HG03066 (cell line): ENCODE measurements around the gene PIGA.
A peak's percentile ranks its signal among the peaks of the same experiment; 100 is the strongest.

ENCODE experiments used
- ATAC-seq: cut with Tn5 transposase; IDR thresholded peaks from one replicate; pipeline ENCODE4 v1.9.1; 2021; ENCODE audit warnings: low read depth; ENCODE audit not compliant: unreplicated experiment

PIGA gene, protein sequence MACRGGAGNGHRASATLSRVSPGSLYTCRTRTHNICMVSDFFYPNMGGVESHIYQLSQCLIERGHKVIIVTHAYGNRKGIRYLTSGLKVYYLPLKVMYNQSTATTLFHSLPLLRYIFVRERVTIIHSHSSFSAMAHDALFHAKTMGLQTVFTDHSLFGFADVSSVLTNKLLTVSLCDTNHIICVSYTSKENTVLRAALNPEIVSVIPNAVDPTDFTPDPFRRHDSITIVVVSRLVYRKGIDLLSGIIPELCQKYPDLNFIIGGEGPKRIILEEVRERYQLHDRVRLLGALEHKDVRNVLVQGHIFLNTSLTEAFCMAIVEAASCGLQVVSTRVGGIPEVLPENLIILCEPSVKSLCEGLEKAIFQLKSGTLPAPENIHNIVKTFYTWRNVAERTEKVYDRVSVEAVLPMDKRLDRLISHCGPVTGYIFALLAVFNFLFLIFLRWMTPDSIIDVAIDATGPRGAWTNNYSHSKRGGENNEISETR

DNA sequence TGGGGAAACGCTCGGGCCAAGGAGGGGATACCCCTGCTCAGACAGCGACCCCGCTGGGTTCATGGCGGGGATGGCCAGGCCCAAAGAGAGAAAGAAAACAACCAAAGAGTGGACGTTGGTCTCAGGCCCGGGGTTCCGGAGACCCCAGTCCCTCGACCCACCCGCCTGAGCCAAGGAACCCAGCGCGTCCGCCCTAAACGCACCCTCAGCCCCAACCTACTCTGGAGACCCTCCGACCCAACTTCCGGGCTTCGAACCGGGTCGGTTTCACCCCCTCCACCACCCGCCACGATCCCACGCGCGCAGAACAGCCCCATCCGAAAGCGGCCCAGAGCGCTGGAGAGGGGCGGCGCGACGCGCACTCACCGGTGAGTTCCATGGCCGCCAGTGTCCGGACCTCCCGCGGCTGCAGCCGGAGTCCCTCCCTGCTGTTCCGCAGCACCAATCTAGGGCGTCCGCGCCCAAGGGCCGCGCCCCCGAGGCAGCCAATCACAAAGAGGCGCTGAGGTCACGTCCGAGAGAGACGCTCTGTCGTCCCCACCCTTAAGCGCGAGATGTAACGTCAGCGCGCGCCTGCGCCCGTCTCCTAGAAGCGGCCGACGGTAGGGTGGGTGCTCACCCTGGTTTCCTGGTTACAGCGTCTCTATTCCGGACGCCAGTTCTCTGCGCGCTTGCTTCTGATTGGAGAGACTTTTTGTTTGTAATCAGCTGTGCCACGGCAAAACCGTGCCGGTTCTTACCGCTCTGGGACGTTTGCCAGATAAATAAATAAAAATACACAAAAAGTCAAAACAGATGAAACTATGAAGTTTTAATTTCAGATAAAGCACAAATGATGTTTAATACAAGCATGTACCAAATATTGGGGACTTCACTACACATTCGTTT, at the start of gene PIGA:
TSS of gene PIGA (minus strand) at position 389 of the 888 bp plus-strand sequence. CDS start 3,593 bp downstream, outside the sequence.
- peak; percentile 98 for ATAC-seq

DNA sequence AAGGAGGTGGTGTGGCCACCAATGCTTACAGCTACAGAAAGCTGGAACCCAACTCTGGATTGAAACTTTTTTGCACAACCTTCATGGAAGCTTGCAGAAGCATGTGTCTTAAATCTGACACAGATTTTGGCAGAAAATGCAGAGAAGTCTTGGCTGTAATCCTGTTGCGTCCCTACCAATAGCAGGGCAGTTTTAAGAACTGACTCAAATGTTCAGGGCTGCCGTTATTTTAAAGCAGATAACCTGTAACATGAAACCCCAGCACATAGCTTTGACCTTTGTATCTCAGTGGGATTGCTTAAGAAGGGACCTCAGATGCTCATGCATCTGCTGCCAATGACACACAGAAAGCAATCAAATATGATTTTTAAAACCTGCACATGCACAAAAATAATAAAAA, 49.0 kb upstream of the PIGA start, which contains the start of gene VEGFD:
TSS of gene VEGFD (minus strand) at position 110 of the 400 bp plus-strand sequence. CDS start 467 bp downstream, outside the sequence.
- ATAC-seq, result no peak

DNA sequence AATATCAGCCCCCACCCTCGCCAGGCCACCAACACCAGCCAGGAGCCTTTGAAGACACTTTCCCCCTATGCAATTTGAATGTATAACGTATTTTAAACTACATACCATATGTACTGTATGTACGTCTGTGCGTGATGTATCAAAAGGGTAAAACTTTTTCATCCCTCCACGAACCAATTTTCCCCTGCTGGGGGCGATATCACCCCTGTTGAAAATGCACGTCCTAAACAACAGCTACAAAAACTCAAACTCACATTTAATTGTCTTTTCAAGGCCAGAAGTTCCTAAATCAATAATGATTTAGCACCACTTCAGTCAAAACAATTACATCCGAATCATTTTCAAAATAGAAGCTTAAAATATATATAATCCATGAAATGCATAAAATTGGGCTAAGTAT, 47.5 kb upstream of the PIGA start:
- ATAC-seq, result no peak

DNA sequence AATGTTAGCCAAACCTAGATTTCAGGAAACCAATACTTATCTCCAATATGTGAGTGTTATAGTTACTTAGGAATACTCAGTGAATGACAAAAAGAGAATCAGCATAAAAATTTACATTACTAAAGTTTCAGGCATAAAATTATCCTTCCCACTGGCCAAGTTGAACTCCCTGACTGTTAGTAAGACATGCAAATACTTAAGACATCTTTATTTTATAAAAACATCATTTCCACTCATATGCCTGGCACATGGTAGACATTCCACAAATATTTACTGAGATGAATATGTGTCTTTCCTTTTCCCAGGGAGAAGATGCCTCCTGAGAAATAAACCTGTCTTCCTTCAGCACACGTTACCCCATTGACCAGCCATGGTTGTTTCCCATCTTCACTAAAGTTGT, 41.6 kb upstream of the PIGA start:
- no peak for ATAC-seq

DNA sequence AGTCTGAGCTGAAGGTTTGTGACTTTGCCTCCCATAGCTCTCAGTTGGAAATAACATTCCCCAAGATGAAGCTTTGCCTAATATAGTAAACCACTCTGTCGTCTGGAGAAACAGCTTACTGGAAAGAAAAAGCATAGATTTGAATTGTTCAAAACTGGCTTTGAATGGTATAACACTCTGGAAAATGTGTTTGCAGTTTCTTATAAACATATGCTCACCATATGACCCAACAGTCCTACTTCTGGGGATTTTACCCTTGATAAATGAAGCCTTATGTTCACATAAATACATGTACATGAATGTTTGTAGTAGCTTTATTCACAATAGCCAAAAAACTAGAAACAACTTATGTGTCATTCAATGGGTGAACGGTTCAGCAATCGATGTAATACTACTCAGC, 38.7 kb upstream of the PIGA start:
- ATAC-seq, result no peak

DNA sequence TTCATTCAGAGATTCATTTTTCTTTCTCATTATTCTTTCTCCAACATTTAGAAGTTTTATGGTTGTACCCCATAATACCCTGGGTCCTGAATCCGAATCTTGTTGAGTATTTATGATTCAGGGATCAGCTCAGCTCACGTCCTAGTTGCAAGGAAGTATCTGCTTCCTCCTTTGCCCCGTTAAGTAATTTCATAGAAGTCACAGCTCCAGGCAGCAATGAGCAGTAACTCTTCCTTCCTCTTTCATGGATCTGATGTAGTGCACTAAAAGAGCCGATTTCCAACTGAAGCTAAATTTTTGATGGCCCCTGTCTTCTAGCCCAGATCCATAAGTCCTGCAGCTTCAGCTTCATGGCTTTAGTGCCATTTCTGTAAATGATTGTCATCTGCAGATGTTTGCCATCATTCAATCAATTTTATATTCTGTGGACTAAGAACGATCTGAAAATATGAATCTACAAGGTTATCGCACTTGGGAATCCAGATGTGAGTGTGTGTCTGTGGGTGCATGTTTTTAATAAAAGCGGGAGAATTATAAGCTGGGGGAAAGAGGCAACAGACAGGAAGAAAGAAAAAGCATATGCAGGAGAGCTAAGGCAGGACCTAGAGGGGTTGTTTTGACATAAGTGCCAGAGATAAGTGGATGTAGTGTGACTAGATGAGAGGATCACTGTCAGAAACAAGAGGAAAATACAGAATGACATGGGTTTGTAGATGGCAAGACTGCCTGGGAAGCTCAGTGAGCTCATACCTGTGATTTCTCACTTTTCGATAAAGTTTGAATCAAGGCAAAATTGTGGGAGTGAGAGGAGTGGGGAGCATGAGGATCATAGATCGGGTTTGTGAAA, 31.4 kb upstream of the PIGA start:
- ATAC-seq, result no peak

DNA sequence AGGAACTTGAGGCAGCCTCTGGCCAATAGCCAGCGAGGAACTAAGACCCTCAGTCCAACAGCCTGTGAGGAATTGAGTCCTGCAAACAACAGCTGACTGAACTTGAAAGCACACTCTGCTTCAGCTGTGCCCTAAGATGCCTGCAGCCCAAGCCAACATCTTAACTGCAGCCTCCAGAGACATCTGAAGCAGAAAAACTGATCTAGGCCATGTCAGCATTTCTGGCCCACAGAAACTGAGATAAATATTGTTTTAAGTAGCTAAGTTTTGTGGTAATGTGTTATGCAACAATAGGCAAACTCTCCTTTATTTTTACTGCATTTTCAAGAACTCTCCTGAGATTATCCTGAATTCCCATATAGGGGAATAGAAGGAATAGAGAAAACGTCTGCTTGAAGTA, 24.4 kb upstream of the PIGA start:
- no peak for ATAC-seq

DNA sequence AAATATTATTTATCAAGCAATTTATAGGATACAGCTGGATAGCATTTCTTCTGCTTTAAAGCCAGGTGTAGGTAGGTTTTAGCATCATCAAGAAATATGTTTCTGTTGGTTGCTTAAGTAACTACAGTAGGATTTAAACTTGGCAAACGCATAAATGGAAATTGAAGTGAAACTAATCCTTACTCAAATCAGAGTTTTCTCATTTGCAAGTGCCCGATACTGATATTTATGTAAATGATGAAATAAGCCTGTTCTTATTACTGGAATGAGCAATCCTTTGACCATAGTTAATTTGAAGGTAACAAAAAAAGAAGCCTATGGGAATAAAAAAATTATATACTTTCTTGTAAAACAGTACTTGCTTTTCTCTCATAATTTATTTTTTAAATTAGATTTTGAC, 23.2 kb upstream of the PIGA start:
- no peak for ATAC-seq

DNA sequence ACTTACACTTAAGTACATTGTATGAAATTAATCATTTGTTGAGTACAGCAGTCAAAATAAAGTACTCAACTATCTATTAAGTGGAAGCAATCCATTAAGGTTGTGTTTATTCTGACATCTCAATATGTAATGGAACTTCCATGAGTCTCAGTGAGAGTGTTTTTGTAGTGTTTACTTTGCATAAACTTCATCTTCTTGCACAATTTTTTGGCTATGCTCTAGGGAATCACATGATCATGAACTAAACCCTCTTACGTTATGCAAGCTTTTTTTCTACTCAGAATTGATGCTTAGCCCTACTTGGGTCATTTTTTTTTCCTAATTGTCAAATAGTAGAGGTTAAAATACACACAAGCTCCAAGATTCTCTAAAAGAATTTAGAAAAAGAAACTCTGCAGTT, 21.1 kb upstream of the PIGA start:
- no peak for ATAC-seq

DNA sequence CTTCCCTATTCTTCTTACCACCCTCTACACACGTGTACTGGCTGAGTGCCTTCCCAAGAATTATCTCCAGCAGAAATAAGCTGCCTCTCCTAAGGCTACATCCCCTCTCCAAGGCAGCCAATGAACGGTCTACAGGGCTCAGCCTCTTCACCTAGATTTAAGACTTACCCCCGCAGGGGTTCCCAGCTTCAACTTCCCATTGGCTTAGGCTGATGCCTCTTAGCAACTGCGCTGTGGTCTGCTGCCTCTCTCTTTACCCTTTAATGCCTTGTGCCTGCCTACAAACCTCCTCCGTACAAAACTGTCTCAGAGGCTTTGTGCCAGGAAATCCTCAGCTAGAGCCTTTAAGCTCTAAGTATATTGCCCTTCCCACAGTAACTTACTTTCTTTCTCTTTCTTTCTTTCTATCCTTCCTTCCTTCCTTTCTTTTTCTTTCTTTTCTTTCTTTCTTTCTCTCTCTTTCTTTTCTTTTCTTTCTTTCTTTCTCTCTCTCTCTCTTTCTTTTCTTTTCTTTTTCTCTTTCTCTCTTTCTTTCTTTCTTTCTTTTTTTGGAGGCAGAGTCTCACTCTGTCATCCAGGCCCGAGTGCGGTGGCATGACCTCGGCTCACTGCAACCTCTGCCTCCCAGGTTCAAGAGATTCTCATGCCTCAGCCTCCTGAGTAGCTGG, 15.1 kb upstream of the PIGA start:
- ATAC-seq, result no peak

DNA sequence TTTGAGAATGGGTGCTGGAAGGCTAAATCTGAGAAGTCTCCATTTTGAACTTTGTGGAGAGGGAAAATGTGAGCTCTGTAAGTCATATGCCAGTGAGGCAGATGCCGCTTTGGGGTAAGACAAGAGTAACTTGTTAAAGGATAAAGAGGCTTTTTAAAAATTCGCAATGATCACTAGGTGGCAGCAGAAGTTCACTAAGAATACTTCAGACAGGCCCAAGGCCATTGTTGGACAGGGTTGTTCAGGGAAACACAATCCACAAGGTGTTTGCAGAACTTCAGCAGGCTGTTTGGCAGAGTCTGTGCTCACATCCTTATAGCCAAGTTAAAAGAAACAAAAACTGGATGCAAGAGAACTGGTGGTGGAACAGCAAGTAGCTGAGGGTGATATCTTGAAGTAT, 13.7 kb upstream of the PIGA start:
- ATAC-seq, result no peak

DNA sequence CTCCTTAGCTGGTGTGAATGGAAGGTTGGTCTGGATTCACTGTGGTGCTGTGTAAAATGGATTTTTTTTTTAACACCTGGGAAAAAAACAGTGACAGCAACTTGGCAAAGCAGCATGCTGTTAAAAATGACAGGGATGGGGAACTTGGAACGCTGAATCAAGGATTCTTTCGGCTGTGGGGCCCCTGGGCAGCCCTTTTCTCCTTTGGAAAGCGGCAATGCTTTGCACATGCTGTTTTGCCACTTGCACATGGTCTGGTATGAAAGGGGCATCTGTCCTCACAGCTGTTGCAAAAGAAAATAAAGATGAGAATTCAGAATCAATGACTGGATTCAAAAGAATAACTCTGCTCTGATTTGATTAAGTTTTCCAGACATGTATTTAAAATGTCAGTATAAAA, 10.7 kb upstream of the PIGA start:
- ATAC-seq, result no peak

DNA sequence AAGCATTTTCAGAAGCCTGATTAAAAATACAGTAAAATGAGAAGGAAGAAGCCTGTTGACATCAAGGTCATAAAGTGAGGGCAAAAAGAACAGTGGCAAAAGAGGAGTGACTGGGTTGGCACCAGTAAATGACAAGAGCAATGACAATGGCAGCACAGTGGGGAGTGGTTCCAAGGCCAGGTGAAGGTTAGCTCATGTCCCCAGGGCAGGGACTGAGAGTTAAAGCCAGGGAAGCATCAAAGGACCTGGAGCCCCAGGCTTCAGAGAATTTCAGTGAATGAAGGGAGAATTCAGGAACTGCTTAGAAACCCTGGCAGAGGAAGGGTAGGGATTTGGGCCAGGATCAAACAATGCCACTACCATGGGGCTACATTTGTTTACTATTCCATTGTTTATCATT, 8.8 kb upstream of the PIGA start:
- no peak for ATAC-seq

DNA sequence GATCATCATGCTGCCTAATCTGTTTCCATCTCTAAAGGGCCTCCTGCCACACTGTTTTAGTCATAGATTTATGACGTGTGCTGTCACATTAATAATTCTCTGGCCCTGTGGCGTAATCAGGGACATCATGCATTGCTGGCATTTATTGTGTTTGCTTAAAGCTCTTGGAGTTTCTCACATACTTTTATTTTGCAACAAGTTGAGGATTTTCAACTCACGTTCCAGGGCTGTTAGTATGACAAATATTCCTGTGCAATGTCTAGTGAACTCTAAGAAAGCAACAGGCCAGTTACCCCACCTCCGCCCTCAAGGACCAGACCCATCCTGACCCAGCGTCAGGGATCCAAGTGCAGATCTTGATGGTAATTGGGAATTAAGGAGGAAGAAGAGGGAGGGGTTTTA, 7.8 kb upstream of the PIGA start:
- ATAC-seq, result no peak

DNA sequence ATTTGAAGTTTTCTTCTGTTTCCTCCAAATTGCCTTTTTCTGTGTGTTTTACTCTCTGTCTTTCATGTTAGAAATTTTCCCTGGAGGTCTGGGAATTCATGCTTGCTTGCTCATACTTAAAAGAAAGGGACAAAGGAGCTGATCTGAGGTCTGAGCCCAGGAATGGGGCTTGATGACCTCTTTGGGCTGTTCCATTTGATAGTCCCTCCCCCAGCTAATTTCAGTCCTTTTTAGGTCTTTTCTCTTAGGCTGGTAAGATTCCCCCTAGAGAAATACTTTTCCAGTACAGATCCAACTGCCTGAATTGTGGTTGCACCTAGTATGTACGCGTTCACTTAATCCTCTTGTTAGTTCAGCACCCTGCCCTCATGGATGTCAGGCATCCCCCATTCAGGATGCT, 5.5 kb upstream of the PIGA start:
- no peak for ATAC-seq

DNA sequence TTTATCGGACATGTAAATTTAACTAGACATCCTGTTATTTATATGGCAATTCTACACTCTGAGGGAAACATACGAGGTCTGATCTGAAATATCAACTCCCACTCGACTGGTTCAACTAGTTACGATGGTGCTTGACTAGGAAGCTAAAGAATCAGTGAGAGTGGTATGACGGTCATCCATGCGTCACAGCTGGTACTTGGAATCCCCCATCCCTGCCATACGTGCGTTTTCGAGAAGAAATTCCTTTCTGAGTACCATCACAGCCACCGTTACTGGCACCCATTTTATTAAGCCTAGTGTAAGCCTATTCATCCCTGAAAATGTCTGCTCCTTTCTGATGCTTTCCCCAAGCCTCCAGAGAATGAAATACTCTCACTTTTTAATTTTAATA, 695 bp upstream of the PIGA start:
- ATAC-seq, result no peak

DNA sequence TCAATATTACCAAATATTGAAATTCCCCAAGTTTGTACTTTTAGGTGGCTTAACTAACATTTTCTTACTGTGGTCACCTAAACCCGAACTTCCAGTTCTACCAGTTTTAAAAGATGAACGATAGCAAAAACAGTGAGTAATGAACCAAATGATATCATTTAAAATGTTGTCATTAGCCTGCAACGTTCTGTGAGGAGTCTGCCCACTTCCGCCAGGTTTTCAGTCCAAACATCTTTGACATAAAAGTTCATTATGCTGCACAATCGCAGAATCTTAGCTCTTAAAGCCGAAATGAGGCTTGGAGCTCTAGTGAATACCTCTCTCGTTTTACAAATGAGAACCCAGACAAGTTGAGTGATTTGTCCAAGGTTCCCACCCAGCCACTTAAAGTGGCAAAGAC, 762 bp downstream of the PIGA start:
- ATAC-seq, result no peak

DNA sequence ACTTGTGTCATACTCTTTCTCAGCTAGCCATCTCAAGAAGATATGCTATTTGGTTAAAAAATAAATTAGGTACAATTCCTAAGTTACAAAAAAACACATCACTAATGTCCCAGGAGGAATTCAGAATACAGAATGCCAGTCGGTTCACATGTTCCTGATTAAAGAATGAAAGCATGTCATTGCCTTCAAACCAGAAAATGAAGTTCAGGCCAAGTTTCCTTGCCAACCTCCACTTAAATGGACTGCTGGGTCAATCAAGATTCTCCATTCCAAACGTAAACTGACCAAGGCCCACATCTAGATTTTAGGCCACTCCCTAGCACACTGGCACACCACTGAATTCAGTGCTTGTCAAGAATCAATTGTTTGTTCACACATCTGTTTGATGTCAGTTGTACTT, 6.5 kb downstream of the PIGA start:
- ATAC-seq, result no peak

DNA sequence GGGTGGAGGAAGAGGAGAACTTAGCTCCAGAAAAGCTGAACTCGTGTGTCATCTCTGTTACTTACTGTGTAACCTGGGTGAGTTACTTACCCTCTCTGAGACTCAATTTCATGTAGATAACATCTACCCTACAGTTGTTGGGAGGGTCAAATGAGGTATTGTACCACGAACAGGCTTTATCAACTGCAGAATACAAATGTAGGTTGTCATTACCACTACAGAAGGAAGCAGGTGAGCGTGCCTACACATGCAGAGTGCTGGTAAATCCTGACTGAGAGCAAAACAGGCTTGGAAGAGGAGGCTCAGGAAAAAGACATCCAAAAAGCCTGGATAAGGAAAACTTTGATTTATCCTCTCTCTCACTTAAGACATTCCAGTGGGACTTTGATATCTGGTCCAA, 7.2 kb downstream of the PIGA start:
- ATAC-seq, result no peak

DNA sequence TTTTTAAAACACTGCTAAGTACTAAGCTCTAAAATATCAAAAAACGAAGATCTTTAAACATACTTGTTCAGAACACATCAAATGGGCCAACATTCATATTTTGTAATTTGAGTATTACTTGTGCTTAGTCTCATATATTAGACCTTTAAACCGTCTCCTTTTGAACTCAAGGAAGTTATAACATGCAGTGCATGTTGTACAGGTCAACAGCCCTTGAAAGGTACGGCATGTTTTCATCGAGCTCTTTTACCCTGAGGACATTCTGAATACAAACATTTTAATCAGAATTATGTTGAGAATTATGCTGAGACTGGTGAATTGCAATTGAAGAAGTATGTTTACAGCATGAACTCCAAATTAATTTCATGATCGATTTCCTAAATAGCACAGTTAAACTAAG, 12.9 kb downstream of the PIGA start:
- no peak for ATAC-seq
